B cell (primary cell): Measurements from ENCODE around the gene KRT73.

ENCODE experiments used
- CTCF ChIP-seq: fragments of 200-600 bp; IDR thresholded peaks from one replicate; pipeline ENCODE4 v1.8.0; 2022; ENCODE audit warnings: antibody characterized with exemption, mild to moderate bottlenecking
- EZH2 ChIP-seq: IDR thresholded peaks from 2 replicates; pipeline ENCODE4 v1.6.1; 2012; ENCODE audit warnings: borderline replicate concordance, low read depth, mild to moderate bottlenecking, moderate library complexity, low read length; ENCODE audit not compliant: insufficient read depth, poor library complexity, severe bottlenecking

GRCh38 chr12:52602552-52602951 is 15.8 kb downstream of the KRT73 start:
- TF ChIP-seq CTCF (no peak), EZH2 (no peak)
